GM12801 (cell line): ENCODE data around the gene FOXP4.

Experiments
- TF ChIP-seq, protein P1 (sequence below): IDR thresholded peaks from one replicate; pipeline ENCODE4 v1.5.1; 2011; ENCODE audit warnings: control low read depth; ENCODE audit not compliant: insufficient read length; ENCODE audit errors: extremely low read depth

FOXP4 gene

DNA sequence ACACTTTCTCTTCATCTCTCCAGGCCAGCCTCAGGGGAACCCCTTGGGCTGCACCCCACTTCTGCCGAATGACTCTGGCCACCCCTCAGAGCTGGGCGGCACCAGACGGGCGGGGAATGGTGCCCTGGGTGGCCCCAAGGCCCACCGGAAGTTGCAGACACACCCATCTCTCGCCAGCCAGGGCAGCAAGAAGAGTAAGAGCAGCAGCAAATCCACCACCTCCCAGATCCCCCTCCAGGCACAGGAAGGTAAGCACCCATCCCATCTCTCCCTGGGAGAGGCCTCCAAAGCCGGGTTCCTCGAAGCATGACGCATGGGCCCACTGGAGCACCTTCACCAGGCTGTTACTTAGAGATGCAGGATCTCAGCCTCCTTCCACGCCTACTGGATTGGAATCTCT, 103.4 kb downstream of the FOXP4 start:
- TF ChIP-seq, protein P1, sequence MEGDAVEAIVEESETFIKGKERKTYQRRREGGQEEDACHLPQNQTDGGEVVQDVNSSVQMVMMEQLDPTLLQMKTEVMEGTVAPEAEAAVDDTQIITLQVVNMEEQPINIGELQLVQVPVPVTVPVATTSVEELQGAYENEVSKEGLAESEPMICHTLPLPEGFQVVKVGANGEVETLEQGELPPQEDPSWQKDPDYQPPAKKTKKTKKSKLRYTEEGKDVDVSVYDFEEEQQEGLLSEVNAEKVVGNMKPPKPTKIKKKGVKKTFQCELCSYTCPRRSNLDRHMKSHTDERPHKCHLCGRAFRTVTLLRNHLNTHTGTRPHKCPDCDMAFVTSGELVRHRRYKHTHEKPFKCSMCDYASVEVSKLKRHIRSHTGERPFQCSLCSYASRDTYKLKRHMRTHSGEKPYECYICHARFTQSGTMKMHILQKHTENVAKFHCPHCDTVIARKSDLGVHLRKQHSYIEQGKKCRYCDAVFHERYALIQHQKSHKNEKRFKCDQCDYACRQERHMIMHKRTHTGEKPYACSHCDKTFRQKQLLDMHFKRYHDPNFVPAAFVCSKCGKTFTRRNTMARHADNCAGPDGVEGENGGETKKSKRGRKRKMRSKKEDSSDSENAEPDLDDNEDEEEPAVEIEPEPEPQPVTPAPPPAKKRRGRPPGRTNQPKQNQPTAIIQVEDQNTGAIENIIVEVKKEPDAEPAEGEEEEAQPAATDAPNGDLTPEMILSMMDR, result no peak

GRCh38 chr6:41650120-41650519, 103.9 kb downstream of the FOXP4 start:
- TF ChIP-seq, protein P1, result no peak

GRCh38 chr6:41651246-41651961, 105.2 kb downstream of the FOXP4 start:
- TF ChIP-seq, protein P1, result no peak
